22Rv1 (cell line): ENCODE data around the gene PCSK1N.

Source experiments
- CTCF ChIP-seq: fragments of 450-650 bp; IDR thresholded peaks from 2 replicates; pipeline ENCODE4 v1.5.1; 2017; ENCODE audit warnings: mild to moderate bottlenecking
- ZFX ChIP-seq: fragments of 450-650 bp; IDR thresholded peaks from 2 replicates; pipeline ENCODE4 v1.6.1; 2017; ENCODE audit warnings: antibody characterized with exemption, borderline replicate concordance

- TF ChIP-seq CTCF (no peak), ZFX (no peak)
These were observed 44.9 kb downstream of the PCSK1N start for GRCh38 chrX:48790477-48790876.
